H1 (cell line): ENCODE measurements around the gene PCED1B. TPM values are rescaled to one million over a fixed set of nuclear protein-coding genes. Genes with fewer than 3 reads are reported as not detected.

Experiments
- CTCF ChIA-PET: fragments of 300-600 bp; sonication (Branson Sonifier 250); formaldehyde crosslinking; loops from one replicate; lab custom pipeline; 2021; ENCODE audit not compliant: partially characterized antibody; lab: Charles Lee
- POLR2A ChIA-PET: fragments of 300-600 bp; sonication (Branson Sonifier 250); formaldehyde crosslinking; loops from one replicate; lab custom pipeline; 2021; ENCODE audit warnings: inconsistent platforms; ENCODE audit not compliant: partially characterized antibody; lab: Charles Lee
- DNase-seq, 2 experiments: peaks; one replicate each; pipeline versions ENCODE4 v3.0.0 to v3.0.0-alpha.2; 2010 to 2022; ENCODE audit warnings: low spot score in 2 of 2, low read depth in 1 of 2, mixed read lengths in 1 of 2
- FAIRE-seq: peaks from 2 replicates; lab custom pipeline; 2011; peaks lifted over from hg19 to GRCh38; lab: Jason Lieb, UNC
- H2AFZ ChIP-seq: 2 replicates; pipeline ENCODE4 v1.8.1; 2012; ENCODE audit warnings: low read length, inconsistent platforms
- H2AK5ac ChIP-seq: 2 replicates; pipeline ENCODE4 v1.6.1; 2013; ENCODE audit warnings: low read depth, low read length
- H2BK120ac ChIP-seq: replicated peaks from 2 replicates; pipeline ENCODE3; 2013; ENCODE audit warnings: low read depth, low read length, inconsistent platforms
- H2BK12ac ChIP-seq: 2 replicates; pipeline ENCODE4 v1.6.1; 2013; ENCODE audit warnings: low read depth, low read length
- H2BK15ac ChIP-seq: 2 replicates; pipeline ENCODE4 v1.6.1; 2013; ENCODE audit warnings: low read length
- H2BK20ac ChIP-seq: 2 replicates; pipeline ENCODE4 v1.6.1; 2013; ENCODE audit warnings: low read length
- H2BK5ac ChIP-seq: 2 replicates; pipeline ENCODE4 v1.6.1; 2013; ENCODE audit warnings: low read depth, low read length
- H3K14ac ChIP-seq: 2 replicates; pipeline ENCODE4 v1.6.1; 2013; ENCODE audit warnings: inconsistent platforms; ENCODE audit not compliant: insufficient read length
- H3K18ac ChIP-seq: 2 replicates; pipeline ENCODE4 v1.6.1; 2013; ENCODE audit warnings: low read length; ENCODE audit errors: extremely low read depth
- H3K23ac ChIP-seq: 2 replicates; pipeline ENCODE4 v1.6.1; 2013; ENCODE audit warnings: inconsistent platforms; ENCODE audit not compliant: insufficient read length
- H3K23me2 ChIP-seq: 2 replicates; pipeline ENCODE4 v1.6.1; 2013; ENCODE audit warnings: low read depth, low read length
- H3K27ac ChIP-seq: 2 replicates; pipeline ENCODE4 v1.6.1; 2011; ENCODE audit warnings: low read depth, low read length, inconsistent platforms
- H3K27me3 ChIP-seq, 4 experiments: replicated peaks in 1 of 4; 1 replicate in 1 of 4; 2 replicates in 3 of 4; pipeline versions ENCODE4 v1.6.1 to v1.8.1; 2011 to 2013; ENCODE audit warnings: low read length in 3 of 4, mild to moderate bottlenecking in 3 of 4, inconsistent platforms in 2 of 4, mixed read lengths in 2 of 4, moderate library complexity in 1 of 4; ENCODE audit not compliant: control insufficient read depth in 3 of 4, insufficient read depth in 3 of 4; ENCODE audit errors: extremely low read depth in 1 of 4
- H3K36me3 ChIP-seq, 4 experiments: 2 replicates each; pipeline versions ENCODE4 v1.6.1 to v1.8.1; 2011 to 2013; ENCODE audit warnings: mild to moderate bottlenecking in 4 of 4, low read length in 3 of 4, moderate library complexity in 2 of 4, control low read depth in 1 of 4, inconsistent platforms in 1 of 4; ENCODE audit not compliant: insufficient read depth in 4 of 4, control insufficient read depth in 2 of 4
- H3K4ac ChIP-seq: replicated peaks from 2 replicates; pipeline ENCODE3; 2013; ENCODE audit warnings: low read length, low read depth, mixed read lengths, inconsistent platforms; ENCODE audit not compliant: insufficient read length
- H3K4me1 ChIP-seq, 4 experiments: replicated peaks in 1 of 4; 1 replicate in 1 of 4; 2 replicates in 3 of 4; pipeline versions ENCODE4 v1.6.1 to v1.8.1; 2011 to 2013; ENCODE audit warnings: low read length in 3 of 4, inconsistent platforms in 2 of 4, mixed read lengths in 1 of 4; ENCODE audit not compliant: insufficient read depth in 4 of 4, control insufficient read depth in 3 of 4
- H3K4me2 ChIP-seq, 2 experiments: 2 replicates each; pipeline versions ENCODE4 v1.6.1 to v1.8.1; 2011 to 2013; ENCODE audit warnings: low read depth in 2 of 2, low read length in 2 of 2, control low read depth in 1 of 2, inconsistent platforms in 1 of 2, mild to moderate bottlenecking in 1 of 2; ENCODE audit not compliant: insufficient read depth in 1 of 2
- H3K4me3 ChIP-seq, 4 experiments: fragments of 200-600, 300-600 bp in 1 of 4; sonication (generic), shearing (Covaris generic), sonication (Bioruptor Twin) in 1 of 4; 2 replicates each; pipeline versions ENCODE4 v1.5.1 to v1.8.1; 2011 to 2016; ENCODE audit warnings: low read length in 4 of 4, low read depth in 3 of 4, control low read depth in 2 of 4, inconsistent platforms in 2 of 4, mild to moderate bottlenecking in 2 of 4, mixed read lengths in 1 of 4, moderate library complexity in 1 of 4; ENCODE audit not compliant: insufficient read depth in 2 of 4; ENCODE audit errors: extremely low read depth in 1 of 4
- H3K56ac ChIP-seq: replicated peaks from 2 replicates; pipeline ENCODE3; 2013; ENCODE audit warnings: low read depth, mild to moderate bottlenecking, mixed read lengths, low read length, inconsistent platforms; ENCODE audit not compliant: insufficient read length
- H3K79me1 ChIP-seq: 2 replicates; pipeline ENCODE4 v1.6.1; 2013; ENCODE audit warnings: low read depth, low read length, control low read depth
- H3K79me2 ChIP-seq, 2 experiments: 2 replicates each; pipeline versions ENCODE4 v1.6.1 to v1.8.1; 2012 to 2013; ENCODE audit warnings: low read length in 2 of 2, mild to moderate bottlenecking in 2 of 2, inconsistent platforms in 1 of 2; ENCODE audit not compliant: insufficient read depth in 2 of 2, control insufficient read depth in 1 of 2
- H3K9ac ChIP-seq, 4 experiments: replicated peaks in 1 of 4; 1 replicate in 1 of 4; 2 replicates in 3 of 4; pipeline versions ENCODE4 v1.6.1 to v1.8.1; 2011 to 2013; ENCODE audit warnings: low read depth in 3 of 4, low read length in 3 of 4, control low read depth in 2 of 4, mild to moderate bottlenecking in 2 of 4, moderate library complexity in 2 of 4, inconsistent platforms in 1 of 4; ENCODE audit errors: extremely low read depth in 1 of 4
- H3K9me3 ChIP-seq, 2 experiments: 2 replicates each; pipeline versions ENCODE4 v1.6.1 to v1.8.1; 2012 to 2013; ENCODE audit warnings: mild to moderate bottlenecking in 2 of 2, moderate library complexity in 2 of 2, control low read depth in 1 of 2, inconsistent platforms in 1 of 2, low read depth in 1 of 2, low read length in 1 of 2, mixed read lengths in 1 of 2; ENCODE audit not compliant: insufficient read depth in 2 of 2
- H4K20me1 ChIP-seq, 2 experiments: replicated peaks in 1 of 2; 2 replicates each; pipeline versions ENCODE3 to v1.8.1; 2011 to 2013; ENCODE audit warnings: inconsistent platforms in 2 of 2, low read length in 2 of 2, mild to moderate bottlenecking in 1 of 2; ENCODE audit not compliant: insufficient read depth in 2 of 2, control insufficient read depth in 1 of 2
- H4K5ac ChIP-seq: 2 replicates; pipeline ENCODE4 v1.6.1; 2013; ENCODE audit warnings: low read length, low read depth, mixed read lengths, inconsistent platforms; ENCODE audit not compliant: insufficient read length
- H4K8ac ChIP-seq: 2 replicates; pipeline ENCODE4 v1.8.0; 2013; ENCODE audit warnings: mild to moderate bottlenecking, moderate library complexity, low read length, inconsistent platforms; ENCODE audit not compliant: insufficient read depth; ENCODE audit errors: extremely low read depth
- H4K91ac ChIP-seq: replicated peaks from 2 replicates; pipeline ENCODE3; 2013; ENCODE audit warnings: low read length, mixed read lengths, inconsistent platforms; ENCODE audit not compliant: insufficient read length
- CBX8 ChIP-seq: fragments of 300-800, 300-1000 bp; sonication (generic); IDR thresholded peaks from 2 replicates; pipeline ENCODE4 v1.7.1; 2016; ENCODE audit warnings: low read depth, low read length, borderline replicate concordance
- JUN ChIP-seq: IDR thresholded peaks from 2 replicates; pipeline ENCODE4 v1.6.1; 2011; ENCODE audit warnings: low read depth, mild to moderate bottlenecking, improper control_type of control experiment, low read length
- ZNF274 ChIP-seq: IDR thresholded peaks from 2 replicates; pipeline ENCODE4 v1.7.0; 2012; ENCODE audit warnings: low read length, borderline replicate concordance; ENCODE audit errors: extremely low read depth
- polyA plus RNA-seq, 7 experiments: library from polyadenylated mRNA; depleted of rRNA in 3 of 7; stranded (reverse) in 5 of 7; unstranded in 2 of 7; fragments of >200 nt in 5 of 7; fragments of 200-250 nt in 2 of 7; gene quantifications; 1 replicate in 5 of 7; 2 replicates in 1 of 7; 4 replicates in 1 of 7; pipeline versions ENCODE4 v1.2.1 to v1.2.3, GENCODE V29; 2011 to 2013; ENCODE audit warnings: missing spikeins in 2 of 7, mixed read lengths in 2 of 7
- total RNA-seq: library from RNA; stranded (reverse); fragmentation: NEBNext Ultra II Directional; extraction: Animal tissue kit (Norgen Biotek cat#: 25700); gene quantifications from 2 replicates; pipeline ENCODE4 v1.2.1, GENCODE V29; 2021

PCED1B gene
- total and polyA plus RNA-seq, 2 of the 8 experiments (the other 6 are each of a cell fraction or from before 2014, with no cell fraction given): 4.7 to 5.4 TPM

DNA sequence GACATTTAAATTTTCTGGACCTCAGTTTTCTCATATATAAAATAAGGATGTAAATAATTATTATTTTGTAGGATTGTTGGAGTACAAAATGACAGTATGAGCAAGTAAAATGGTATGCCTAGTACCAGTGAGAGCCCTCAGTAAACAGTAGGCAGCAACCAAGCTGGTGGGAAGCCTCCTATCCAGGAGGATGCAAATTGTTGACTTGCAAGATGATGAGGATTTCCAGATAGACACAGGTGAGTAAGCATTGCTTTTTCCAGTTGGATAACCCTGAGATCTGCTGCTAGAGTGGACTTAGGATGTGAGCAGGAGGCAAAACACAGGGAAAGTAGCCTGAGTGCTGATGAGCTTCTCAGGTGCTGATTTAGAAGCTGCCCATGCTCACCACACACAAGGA, 28.5 kb downstream of the PCED1B start:
- H2BK20ac ChIP-seq: no peak overlapping the region
- TF ChIP-seq CBX8: no peak
- no peak for TF ChIP-seq JUN
- TF ChIP-seq ZNF274: no peak
- H3K9ac ChIP-seq: no peak overlapping the region
- no peak overlapping the region for H2AFZ ChIP-seq
- no peaks in the 10 kb centered on the region for H3K27me3 ChIP-seq
- no peaks in the 10 kb centered on the region for H3K4me1 ChIP-seq
- H2BK120ac ChIP-seq: no peak overlapping the region
- no peak for DNase-seq
- no peaks in the 10 kb centered on the region for H3K79me1 ChIP-seq
- H4K20me1 ChIP-seq: no peaks in the 10 kb centered on the region
- no peak overlapping the region for H3K56ac ChIP-seq
- no peak for FAIRE-seq
- H2BK15ac ChIP-seq: no peak overlapping the region
- no peak overlapping the region for H3K27ac ChIP-seq
- H4K5ac ChIP-seq: no peak overlapping the region
- H3K4me3 ChIP-seq: no peak overlapping the region
- H3K4me2 ChIP-seq: no peak overlapping the region
- no peak overlapping the region for H2BK5ac ChIP-seq
- no peak overlapping the region for H3K18ac ChIP-seq
- no peak overlapping the region for H4K91ac ChIP-seq
- H3K9me3 ChIP-seq: no peaks in the 10 kb centered on the region
- no peaks in the 10 kb centered on the region for H3K36me3 ChIP-seq
- no peaks in the 10 kb centered on the region for H3K79me2 ChIP-seq
- H3K23ac ChIP-seq: no peak overlapping the region
- CTCF ChIA-PET: interaction anchor here (0.8 kb wide), 1 partner anchor 199 kb away, joined by 3 read pairs; no protein-coding TSS in a partner anchor
- POLR2A ChIA-PET: no interaction called here
- no peak overlapping the region for H3K4ac ChIP-seq
- no peak overlapping the region for H4K8ac ChIP-seq
- no peaks in the 10 kb centered on the region for H3K23me2 ChIP-seq
- no peak overlapping the region for H3K14ac ChIP-seq
- H2AK5ac ChIP-seq: no peak overlapping the region
- H2BK12ac ChIP-seq: no peak overlapping the region
